HG03139 (cell line): Measurements from ENCODE around the gene PPP5C.
"Not testable (repeated sequence)": the region's sequence is repeated elsewhere in the genome, so short reads cannot be mapped to it uniquely, and the experiment has no call there.

ENCODE experiments used
- ATAC-seq: cut with Tn5 transposase; IDR thresholded peaks from one replicate; pipeline ENCODE4 v1.9.1; 2021; ENCODE audit not compliant: unreplicated experiment

The PPP5C gene

DNA sequence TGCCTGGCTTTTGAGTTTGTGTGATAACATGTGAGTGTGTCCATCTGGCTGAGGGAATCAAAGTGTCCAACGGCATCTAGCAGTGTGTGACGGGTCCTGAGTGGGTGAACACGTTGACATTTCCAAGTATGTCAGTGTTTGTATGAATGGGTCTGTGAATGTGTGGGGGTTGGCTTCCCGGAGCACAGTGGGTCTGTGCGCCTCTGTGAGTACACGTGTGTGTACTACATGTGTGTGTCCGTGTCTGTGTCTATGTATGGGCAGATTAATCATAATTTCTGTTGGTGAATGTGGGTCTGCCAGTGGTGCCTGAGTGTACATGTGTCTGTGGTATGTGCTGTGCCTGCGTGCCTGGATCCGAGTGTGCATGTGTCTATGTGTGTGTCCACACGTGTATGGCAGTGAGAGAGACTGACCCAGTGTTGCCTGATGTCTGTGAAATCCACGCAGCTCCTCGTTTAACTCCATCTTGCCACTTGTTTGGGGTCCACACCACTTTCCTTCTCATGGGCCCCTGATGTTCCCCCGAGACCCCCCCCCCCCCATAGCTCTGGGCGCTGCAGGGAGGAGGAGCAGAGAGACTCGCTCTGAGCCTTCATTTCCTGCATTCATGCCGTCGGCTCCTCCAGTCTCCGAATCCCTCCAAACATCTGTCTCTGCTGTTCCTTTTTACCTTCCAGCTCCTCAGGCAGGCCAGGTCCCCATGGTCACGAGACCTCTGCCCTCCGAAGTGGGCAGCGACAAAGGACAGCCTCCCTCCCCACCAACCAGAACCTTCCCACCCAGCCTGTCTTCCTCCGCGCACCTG lies 61.2 kb downstream of the PPP5C start:
- ATAC-seq, result no peak

DNA sequence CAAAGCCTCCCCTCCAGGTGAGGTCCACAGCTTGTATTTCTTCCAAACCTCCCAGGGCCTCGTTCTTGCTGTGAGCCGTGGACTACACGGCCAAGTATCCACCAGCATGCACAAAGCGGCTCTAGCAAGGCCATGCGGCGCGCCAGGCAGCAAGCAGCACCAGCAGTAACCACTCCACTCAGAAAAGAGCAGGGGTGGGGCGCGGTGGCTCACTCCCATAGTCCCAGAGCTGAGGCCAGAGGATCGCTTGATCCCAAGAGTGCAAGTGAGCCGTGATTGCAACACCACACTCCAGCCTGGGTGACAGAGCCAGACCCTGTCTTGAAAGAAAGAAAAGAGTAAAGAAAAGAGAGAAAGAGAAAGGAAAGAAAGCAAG lies 61.8 kb downstream of the PPP5C start:
- ATAC-seq, result no peak

DNA sequence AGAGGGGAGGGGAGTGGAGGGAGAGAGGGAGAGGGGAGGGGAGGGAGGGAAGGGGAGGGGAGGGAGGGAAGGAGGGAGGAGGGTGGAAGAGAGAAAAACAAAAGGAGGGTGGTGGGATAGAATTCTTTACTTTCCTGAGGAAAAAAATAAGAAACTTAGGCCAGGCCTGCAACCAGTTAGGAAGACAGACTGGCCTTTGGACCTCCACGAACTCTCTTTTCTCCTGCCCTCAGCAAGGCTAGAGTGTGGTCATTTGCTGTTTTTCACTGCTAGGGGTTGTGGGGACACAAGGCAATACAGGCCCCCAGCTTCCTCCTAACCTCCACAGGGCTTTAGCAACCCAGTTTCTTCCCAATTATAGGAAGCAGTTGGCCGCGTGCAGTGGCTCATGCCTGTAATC lies 62.3 kb downstream of the PPP5C start:
- no peak for ATAC-seq

DNA sequence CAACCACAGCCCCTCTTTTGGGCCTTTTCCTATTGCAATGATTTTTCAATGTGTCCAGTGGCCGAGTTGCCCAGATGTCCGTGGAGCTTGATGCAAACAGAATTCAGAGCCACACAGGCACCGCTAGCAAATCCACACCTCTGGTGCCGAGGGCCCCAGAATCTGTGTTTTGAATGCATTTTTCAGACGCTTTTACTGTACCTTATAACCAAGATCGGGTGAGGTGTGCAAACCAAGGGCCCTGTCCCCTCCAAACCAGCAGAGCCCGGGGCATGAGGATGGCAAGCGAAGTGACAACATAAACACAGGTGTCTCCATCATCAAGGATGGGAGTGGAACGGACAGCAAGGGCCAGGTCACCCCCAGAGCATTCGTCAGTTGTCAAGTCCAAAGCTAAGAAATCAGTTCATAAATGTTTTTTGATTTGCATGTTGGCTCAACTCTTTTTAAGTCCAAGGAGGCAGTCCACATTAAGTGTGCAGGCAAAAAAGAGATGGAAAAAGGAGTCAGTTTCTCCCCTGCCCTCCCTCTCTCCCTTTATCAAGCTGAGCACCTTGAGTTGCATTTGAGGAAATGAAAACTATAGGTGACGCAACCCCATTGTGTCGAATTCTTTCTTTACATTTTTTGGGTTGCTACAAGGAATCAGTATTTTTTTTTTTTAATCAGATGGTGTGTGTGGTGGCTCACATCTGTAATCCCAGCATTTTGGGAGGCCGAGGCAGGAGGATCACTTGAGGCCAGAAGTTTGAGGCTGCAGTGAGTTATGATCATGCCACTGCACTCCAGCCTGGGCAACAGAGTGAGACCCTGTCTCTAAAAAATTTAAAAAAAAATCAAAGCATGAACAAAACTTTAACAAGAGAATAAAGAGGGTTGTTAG lies 63.6 kb downstream of the PPP5C start:
- no peak for ATAC-seq

DNA sequence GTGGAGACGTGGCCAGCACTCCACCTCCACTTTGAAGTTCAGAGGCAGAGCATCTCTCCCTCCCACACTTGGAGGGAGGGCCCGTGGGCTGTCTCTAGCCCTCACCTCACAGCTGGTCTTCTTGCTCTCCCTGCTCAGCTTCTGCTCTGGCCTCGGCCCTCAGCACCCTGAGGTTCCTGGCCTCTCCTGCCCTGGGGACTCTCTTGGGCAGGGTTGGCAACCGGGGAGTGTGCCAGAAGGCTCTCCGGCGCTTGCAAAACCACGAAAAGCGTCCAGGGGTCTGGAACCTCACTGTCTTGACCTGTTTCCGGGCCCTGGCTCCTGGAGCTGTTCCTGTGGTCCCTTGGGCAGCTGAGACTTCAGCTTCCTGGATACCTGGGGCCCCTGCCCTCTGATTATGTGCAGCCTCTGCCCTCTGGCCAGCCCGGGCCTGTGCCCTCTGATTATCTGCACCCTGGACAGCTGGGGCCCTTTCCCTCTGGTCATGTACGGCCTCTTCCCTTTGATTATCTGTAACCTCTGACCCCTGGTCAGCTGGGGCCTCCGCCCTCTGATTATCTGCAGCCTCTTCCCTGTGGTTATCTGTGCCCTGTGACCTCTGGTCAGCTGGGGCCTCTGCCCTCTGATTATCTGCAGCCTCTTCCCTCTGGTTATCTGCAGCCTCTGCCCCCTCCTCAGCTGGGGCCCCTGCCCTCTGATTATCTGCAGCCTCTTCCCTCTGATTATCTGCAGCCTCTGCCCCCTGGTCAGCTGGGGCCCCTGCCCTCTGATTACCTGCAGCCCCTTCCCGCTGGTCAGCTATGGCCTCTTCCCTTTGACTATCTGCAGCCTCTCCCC lies 64.4 kb downstream of the PPP5C start:
- ATAC-seq, result no peak

DNA sequence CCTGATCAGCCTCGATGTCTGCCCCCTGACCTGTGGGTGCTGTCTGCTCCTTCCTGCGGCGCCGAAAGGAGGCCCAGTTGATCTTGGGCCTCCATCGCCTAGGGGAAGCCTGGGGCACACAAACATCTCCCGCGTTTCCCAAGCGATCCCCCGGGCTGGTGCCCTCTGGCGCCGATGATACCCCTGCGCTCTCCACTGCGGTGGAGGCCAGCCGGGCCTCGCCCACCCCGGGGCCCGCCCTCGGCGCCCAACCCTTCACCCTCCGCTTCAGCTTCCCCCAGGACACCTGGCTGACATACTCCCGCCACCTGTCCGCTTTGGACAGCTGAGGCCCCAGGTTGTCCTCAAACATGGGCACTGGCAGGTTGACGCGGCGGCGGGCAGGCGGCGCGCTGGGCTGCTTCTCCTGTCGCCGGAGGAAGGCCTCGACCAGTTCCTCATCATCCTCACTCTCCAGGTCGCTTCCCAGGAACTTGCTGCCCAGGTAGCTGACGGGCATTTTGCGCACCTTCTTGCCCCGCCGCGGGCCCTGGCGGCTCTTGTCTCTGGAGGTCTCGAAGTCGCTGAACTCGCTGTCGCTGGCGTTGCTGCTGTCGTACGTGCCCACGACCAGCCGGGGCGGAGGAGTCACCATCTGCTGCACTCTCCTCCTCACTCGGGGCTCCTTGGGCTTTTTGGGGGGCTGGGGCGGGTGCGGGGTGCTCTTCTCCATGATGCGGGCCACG lies 65.2 kb downstream of the PPP5C start:
- ATAC-seq, result no peak

DNA sequence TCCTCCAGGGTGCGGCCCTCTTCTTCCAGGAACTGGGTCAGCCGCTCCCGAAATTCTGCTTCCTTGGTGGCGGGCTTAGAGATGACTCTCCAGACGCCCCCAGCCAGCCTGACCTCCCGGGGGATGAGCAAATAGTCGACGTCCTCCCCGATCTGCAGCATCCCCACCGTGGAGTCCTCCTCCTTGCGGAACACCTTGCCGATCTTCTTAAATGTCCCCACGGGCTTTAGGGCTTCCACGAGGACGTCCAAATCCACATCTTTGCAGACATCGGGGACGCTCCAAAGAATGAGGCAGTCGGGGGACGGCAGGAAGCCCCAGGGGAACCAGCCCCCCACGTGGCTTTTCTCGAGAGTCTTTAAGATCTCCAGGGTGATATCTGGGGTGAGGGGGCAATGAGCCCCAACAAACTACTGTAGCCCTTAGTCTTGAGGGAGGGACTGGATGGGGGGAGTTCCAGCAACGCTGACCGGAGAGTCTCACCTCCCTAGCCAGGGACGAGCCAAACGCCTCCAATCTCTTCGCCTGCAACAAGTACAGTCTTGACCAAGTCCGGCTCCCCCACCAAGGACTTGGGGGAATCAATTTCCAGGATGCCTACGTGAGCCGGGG lies 65.9 kb downstream of the PPP5C start:
- no peak for ATAC-seq

DNA sequence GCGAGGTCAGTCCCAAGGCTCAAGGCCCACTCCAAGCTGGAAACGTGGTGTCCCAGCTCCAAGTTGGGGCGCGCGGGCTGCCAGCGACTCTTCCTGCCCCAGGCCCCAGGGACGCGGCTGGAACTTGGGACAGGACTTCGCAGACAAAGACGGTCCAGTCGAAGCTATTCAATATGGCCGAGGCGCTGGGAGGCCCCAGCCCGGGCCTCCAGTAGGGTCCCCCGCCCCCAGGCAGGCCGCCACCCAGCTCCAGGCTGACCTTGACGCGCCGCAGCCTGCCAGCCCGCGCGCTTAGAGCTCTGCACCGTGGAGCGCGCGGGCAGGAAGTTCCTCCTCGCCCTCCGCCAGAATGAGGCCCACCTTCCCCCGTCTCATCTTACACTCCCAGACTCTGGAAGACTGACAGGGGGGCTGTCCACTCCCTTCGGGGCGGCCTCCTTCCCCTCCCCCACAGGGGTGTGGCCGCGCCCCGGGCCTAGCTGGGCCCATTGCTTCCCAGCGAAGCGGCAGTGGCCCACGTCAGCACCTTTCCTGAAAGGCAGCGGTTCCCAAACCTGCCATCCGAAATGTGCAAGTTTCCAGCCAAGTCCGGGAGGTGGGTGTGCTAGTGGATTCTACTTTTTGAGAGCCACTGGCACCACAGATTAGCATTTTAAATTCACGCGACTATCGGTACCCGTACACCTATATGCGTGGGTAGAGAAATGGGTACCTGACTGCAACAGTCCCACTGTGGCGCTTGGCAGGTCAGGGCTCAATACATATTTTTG lies 66.6 kb downstream of the PPP5C start, which contains the start of gene CCDC8:
TSS of gene CCDC8 (minus strand) at position 303 of the 770 bp plus-strand sequence. CDS start 754 bp downstream, outside the sequence.
- no peak for ATAC-seq

DNA sequence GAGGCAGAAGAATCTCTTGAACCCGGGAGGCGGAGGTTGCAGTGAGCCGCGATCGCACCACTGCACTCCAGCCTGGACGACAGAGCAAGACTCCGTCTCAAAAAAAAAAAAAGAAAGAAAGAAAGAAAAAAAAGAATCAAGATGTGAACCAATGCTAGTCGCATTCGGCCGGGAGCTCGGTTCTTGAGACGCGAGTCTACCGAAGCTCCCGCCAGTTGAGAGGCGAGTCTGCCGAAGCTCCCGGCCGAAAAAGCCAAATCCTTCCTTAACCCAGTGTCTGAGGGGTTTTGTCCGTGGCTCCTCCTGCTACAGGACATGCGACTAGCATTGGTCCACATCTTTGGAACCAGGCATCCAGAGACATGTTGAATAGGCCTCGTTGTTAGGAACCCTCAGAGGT lies 68.0 kb downstream of the PPP5C start:
- ATAC-seq, result not testable (repeated sequence)

DNA sequence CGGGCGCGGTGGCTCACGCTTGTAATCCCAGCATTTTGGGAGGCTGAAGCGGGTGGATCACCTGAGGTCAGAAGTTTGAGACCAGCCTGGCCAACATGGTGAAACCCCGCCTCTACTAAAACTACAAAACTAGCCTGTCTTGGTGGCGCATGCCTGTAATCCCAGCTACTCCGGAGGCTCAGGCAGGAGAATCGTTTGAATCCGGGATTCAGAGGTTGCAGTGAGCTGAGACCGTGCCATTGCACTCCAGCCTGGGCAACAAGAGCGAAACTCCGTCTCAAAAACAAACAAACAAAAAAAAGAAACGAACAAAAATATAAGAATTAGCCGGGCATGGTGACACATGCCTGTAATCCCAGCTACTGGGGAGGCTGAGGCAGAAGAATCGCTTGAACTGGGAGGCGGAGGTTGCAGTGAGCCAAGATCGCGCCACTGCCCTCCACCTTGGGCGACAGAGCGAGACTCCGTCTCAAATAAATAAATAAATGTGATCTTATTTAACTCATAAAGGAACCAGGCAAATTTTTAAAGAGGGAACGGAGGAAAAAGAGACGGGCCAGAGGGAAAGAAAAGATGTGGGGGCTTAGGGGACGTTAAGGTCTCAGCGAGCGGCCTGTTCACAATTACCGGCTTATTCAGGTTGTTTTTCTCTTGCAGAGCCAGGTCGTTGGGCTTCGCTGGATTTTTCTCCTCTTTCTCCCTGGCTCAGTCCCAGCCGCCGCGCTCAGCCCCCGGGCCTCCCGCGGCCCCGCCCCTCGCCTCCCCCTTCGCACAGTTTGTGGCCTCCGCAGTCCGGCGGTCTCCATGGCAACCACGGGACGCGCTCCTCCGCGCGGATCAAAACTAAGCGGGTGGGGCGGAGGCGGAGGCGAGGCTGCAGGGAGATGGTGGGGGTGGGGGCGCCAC lies 69.2 kb downstream of the PPP5C start:
- ATAC-seq, result not testable (repeated sequence)

DNA sequence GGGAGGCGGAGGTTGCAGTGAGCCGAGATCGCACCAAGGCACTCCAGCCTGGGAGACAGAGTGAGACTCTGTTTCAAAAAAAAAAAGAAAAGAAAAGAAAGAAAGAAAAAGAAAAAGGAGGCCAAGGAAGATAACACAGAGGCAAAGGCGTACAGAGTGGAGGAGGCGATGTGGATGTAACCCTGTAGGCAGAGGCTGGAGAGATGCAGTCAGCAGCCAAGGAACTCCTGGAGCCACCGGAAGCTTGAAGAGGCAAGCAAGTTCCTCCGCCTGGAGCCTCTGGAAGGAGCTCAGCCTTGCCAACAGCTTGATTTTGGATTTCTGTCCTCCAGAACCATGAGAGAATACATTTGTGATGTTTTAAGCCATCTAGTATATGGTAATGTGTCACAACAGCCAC lies 73.2 kb downstream of the PPP5C start:
- no peak for ATAC-seq

DNA sequence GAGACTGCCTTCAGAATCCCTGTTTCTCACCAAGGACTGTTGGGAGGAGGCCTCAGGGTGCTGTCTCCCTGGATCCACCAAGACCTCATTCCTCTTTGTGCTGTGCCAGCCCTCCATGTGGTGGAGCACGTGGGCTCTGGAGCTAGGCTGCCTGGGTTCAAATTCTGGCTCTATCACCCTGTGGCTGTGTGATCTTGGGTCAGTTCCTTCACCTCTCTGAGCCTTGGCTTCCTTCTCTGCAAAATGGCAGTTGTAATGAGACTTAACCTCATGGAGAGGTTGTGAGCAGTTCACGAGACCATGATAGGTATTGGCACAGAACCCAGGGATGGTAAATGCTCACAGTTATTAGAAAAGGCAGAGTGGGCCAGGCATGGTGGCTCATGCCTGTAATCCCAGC lies 75.5 kb downstream of the PPP5C start:
- no peak for ATAC-seq

DNA sequence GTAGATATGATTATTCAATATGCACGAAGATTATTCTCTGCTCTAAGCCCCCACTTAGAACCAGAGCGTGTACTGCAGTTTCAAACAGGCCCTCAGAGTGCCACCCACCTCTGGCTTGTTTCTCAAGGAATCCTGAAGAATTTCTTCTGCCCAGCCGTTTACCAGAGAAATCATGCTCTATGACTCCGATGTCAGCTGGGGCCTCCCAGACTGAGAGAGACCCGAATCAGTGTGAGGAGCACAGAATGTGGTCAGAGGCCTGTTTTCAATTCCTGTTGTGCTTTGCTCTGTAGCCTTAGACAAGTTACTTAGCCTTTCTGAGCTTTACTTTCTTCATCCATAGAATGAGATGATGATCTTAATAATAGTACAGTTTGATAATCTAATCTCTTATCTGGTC lies 76.3 kb downstream of the PPP5C start:
- no peak for ATAC-seq

DNA sequence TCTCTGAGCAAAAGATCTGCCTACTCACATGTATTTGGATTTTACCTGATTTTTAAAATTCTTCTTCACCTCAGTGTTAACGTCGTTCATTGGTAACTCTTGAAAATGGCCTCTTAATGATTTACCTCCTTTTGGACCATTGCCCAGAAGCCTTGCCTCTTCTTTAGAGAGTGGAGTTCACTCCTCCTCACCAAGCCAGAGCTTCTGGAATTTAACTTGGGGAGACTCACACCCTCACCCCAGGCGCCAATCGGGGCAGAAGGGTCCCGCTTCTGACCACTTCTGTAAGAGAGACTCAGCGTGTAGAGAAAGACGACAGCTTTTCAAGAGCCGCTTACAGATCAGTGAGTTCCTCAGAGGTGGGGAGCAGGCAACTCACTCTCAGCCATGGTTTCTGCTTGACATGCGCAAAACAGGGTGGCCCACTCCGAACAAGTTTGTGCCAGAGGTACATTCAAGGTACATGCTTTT lies 79.2 kb downstream of the PPP5C start:
- ATAC-seq, result no peak

DNA sequence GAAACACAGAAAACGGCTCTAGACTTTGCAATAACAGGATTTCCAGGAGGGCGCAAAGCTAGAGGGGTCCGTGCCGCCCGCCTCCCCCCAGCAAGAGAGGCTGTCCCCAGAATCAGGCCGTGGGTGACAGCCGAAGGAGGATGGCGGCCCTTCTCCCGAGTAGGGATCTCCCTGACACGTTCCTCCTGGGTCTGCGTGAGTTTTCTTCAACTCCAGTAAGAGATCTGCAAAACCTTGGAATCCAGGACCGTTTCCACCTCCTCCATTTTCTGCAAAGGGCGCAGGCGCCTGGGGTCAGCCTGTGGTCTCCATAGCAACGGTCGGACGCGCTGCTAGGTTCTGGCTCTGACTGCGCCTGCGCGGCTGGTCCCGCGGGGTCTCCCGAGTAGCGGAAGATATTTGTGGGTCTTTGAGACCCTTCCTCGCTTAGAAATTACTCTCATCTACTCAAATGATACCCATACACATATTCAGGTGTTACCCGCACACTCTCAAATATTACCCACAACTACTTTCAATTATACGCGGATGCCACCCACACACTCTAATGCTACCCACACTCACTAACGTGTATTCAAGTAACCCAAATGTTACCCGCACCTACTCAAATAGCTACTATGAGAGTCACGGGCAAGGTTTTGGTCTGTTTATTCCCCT lies 79.7 kb downstream of the PPP5C start:
- ATAC-seq, result no peak

DNA sequence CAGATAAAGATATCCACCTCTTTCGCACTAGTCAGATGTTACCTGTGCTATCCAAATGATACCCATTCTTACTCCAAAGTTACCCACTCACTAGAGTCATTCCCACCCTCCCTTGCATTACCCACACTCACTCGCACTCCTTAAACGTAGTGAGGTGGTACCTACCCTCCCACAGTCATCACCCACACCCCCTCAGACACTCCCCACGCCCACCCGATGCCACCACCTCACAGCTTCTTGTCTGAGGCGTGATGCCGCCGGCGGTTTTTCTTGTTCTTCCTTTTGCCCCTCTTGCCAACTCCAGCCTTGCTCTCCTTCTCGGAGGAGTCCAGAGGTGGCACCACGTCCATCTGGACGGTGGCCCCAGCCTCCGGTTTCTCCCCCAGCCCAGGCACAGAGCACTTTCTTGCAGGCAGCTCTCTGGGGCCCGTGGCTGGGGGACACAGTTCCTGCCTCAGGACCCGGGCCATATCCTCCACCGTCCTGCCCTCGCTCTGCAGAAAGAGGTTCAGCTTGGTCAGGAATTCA lies 80.7 kb downstream of the PPP5C start:
- no peak for ATAC-seq
